ENCODE data around the gene ZNF846. TPM values are rescaled to one million over a fixed set of nuclear protein-coding genes. Genes with fewer than 3 reads are reported as not detected.
"Not testable (repeated sequence)": the region's sequence is repeated elsewhere in the genome, so short reads cannot be mapped to it uniquely, and the experiment has no call there.

The ZNF846 gene
- 2.2 and 5.4 TPM in 2 replicates for polyA plus RNA-seq (2014; cell fraction: cytosol; rRNA removed)
- polyA plus RNA-seq (2014; cell fraction: nucleus; rRNA removed) = 5.0 and 11.8 TPM in 2 replicates

- peak; percentile 97 for DNase-seq (ENCODE audit: low spot score)
These were observed at the start of gene ZNF846 for GRCh38 chr19:9768175-9769112. ZNF846 (minus strand) TSS chr19:9768738; CDS start chr19:9764950, 3,788 bp downstream.

- no peak for DNase-seq (ENCODE audit: low spot score)
These were observed 49.7 kb upstream of the ZNF846 start for GRCh38 chr19:9818175-9818733.

DNA sequence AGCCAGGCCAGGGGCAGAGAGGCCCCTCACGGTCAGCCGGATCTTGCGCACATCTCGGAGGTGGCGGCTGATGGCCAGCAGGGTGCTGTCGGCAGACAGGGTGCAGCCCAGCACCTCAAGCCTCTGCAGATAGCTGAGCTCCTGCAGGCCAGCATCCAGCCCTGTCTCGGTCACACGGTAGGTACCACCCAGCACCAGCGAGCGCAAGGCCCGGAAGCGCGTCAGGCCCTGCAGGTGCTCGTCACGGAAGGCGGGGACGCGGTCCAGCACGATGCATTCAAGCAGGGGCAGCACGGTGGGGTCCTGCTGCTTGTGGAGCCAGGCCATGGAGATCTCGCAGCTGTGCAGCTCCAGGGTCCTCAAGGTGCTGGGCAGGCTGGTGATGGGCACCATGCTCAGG is 42.6 kb upstream of the ZNF846 start:
- DNase-seq (ENCODE audit: low spot score) = no peak

- DNase-seq (ENCODE audit: low spot score) = no peak
These were observed 40.6 kb upstream of the ZNF846 start for GRCh38 chr19:9808855-9809824.

GRCh38 chr19:9806803-9807202 is 38.3 kb upstream of the ZNF846 start:
- DNase-seq (ENCODE audit: low spot score) = no peak

DNA sequence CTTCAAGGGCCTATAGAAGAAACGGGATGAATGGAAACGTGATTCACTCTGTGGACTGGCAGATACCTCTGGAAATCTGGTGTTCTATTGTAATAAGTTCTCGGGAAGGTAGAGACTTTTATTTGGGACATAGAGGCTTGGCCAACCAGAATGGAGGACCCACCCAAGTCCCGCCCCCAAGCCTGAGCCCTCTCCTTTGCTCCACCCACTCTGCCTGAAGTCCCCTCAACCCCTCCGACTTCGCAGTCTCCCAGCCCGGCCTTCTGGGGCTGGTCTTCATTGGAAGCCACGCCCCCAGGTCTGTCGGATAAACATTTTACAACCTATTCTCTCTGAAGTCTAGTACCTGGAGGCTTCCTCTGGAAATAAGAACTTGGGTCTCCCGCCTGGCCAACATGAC is 33.4 kb upstream of the ZNF846 start:
- DNase-seq (ENCODE audit: low spot score) = no peak

GRCh38 chr19:9799162-9799561 is 30.6 kb upstream of the ZNF846 start:
- no peak for DNase-seq (ENCODE audit: low spot score)

DNA sequence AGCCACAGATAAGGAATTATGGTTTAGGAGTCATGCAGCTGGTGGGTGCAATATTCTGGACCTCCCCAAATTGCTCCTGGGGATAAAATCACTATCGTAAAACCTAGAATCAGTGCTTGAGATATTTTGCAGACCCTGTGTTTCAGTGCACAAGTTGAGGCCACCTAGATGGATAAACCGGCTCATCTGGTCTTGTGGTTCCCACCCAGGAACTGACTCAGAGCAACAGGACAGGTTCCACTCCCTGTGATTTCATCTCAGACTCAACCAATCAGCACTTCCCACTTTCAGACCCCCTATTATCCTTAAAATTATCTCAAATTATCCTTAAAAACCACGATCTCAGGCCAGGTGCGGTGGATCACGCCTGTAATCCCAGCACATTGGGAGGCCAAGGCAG is 29.3 kb upstream of the ZNF846 start:
- DNase-seq (ENCODE audit: low spot score) = no peak

DNA sequence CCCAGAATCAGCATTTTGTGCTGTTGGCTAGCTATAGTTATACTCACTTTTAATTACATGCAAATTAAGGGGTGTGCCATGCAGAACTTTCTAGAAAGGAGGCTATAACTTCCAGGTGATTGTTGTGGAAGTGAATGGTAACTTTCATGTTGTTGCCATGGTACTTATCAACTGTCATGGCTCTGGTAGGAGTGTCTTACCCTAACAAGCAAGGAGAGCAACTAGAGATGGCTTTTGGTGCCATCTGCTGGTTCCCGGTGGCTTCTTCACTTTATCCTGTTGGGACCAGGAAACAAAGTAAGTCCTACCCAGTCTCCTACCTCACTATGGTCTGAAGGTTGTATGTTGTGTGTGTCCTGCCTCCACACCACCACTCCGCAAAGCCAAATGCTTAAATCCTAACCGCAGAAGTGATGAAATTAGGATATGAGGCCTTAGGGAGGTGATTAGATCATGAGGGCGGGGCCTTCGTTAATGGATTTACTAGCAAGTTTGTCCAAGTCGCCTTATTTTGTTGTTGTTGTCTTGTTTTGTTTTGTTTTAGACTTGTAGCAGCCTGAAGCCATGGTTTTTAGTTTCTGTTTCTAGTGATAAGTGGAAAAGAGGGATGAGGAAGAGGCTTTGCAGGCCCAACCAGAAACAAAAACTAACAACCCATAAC is 27.7 kb upstream of the ZNF846 start:
- DNase-seq (ENCODE audit: low spot score) = peak; percentile 90

DNA sequence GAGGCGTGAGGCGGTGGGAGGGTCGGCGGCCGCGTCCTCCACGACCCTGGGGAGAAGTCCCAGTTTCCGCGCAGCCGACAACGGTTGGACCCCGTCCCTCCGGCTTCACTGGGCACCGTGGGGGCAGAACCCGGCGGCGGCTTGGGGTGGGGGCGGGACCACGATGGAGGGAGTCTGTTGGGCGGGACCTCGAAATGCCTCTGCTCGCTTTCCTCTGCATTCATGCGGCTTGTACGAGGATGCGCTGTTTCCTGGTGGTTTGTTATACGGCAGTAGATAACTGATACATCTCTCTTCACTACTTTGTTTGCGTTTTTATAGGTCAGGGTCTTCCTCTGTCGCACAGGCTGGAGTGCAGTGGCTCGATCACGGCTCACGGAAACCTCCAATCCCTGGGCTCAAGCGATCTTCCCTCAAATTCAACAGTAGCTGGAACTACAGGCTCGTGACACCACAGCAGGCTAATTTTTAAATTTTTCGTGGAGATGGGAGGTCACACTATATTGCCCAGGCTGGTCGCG is 24.6 kb upstream of the ZNF846 start:
- no peak for DNase-seq (ENCODE audit: low spot score)

GRCh38 chr19:9792206-9793070 is 23.9 kb upstream of the ZNF846 start:
- DNase-seq (ENCODE audit: low spot score) = peak; percentile 82

DNA sequence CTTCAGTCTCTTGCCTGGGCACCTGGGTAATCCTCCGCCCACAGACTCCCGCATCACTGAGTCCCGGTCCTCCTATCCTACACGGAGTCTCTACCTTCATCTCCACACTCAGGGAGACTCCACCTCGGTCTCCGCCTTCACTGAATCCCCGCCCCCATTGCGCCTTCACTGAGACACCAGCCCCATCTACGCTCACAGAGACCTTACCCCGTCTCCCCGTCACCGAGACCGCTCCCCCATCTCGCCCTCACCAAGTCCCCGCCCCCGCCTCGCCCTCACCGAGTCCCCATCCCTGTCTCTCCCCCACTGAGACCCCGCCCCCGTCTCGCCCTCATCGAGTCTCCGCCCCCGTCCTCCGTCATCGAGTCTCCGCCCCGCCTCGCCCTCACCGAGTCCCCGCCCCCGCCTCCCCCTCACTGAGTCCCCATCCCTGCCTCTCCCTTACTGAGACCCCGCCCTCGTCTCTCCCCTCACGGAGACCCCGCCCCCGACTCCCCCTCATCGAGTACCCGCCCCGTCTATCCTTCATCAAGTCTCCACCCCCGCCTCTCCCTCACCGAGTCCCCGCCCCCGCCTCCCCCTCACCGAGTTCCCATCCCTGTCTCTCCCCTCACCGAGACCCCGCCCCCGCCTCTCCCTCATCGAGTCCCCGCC is 23.1 kb upstream of the ZNF846 start:
- peak; percentile 85 for DNase-seq (ENCODE audit: low spot score)

DNA sequence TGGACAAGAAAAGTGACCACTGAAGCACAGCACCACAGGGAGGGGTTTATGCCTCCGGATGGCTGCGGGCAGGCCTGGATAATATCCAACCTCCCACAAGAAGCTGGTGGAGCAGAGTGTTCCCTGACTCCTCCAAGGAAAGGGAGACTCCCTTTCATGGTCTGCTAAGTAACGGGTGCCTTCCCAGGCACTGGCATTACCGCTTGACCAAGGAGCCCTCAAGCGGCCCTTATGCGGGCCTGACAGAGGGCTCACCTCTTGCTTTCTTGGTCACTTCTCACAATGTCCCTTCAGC is 22.5 kb upstream of the ZNF846 start:
- not testable (repeated sequence) for DNase-seq (ENCODE audit: low spot score)

DNA sequence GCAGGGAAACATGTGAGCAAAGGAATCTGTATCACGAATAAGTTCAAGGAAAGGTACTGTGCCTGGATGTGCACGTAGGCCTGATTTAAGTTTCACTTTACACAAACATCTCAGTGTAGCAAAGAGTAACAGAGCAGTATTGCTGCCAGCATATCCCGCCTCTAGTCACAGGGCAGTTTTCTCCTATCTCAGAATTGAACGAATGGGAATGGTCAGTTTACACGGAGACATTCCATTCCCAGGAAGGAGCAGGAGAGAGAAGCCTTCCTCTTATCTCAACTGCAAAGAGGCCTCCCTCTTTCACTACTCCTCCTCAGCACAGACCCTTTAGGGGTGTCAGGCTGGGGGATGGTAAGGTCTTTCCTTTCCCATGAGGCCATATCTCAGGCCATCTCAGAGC is 21.0 kb upstream of the ZNF846 start:
- not testable (repeated sequence) for DNase-seq (ENCODE audit: low spot score)

GRCh38 chr19:9789066-9789465 is 20.5 kb upstream of the ZNF846 start:
- DNase-seq (ENCODE audit: low spot score) = no peak

- not testable (repeated sequence) for DNase-seq (ENCODE audit: low spot score)
These were observed 20.1 kb upstream of the ZNF846 start for GRCh38 chr19:9788604-9789003.

GRCh38 chr19:9786819-9787218 is 18.3 kb upstream of the ZNF846 start:
- DNase-seq (ENCODE audit: low spot score) = no peak

DNA sequence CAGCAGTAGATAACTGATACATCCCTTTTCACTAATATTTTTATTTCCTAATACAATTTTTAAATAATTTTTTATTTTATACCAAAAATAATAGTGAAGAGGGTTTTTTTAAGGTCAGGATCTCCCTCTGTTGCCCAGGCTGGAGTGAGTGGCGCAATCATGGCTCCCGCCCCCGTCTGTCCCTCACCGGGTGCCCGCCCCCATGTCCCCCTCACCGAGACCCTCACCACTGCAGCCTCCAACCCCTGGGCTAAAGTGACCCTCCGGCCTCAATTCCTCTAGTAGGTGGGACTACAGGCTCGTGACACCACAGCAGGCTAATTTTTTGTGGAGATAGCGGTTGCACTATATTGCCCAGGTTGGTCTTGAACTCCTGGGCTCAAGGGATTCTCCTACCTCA is 17.8 kb upstream of the ZNF846 start:
- DNase-seq (ENCODE audit: low spot score) = no peak
